ENCODE measurements around the gene PDCD10.

The PDCD10 gene

DNA sequence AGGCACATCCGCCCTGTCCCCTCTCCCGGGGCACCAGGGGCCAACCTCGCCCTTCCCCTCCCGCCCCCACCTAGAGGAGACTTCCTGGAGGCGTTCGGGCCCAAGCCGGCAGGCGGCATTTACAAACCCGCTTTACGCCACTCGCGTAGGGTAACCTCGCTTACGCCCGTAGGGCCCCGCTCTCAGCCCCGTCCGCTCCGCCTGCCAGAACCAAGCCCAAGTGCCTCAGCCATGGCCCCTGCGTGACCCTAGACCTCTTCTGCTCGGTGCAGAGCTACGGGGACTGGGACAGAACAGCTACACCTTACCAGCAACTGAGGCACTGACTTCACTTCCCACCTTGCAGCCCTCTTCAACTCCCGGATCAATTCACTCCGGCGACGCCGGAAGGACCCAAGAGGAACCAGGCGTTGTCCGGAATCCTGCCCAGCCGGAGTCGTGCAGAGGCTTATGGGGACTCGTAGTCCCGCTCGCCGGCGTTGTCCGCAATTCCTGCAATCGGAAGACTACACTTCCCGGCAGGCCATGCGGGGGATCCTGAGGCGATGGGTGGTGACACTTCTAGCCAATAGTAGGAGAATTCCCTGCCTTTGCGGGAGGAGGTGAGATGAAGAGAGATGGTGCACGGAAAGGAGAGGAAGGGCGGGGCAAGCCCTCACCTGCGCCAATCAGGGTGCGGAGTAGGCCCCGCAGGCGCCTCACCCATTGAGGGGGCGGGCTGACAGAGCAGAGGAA lies at the start of gene PDCD10 (continued):
- TF ChIP-seq, protein P1, sequence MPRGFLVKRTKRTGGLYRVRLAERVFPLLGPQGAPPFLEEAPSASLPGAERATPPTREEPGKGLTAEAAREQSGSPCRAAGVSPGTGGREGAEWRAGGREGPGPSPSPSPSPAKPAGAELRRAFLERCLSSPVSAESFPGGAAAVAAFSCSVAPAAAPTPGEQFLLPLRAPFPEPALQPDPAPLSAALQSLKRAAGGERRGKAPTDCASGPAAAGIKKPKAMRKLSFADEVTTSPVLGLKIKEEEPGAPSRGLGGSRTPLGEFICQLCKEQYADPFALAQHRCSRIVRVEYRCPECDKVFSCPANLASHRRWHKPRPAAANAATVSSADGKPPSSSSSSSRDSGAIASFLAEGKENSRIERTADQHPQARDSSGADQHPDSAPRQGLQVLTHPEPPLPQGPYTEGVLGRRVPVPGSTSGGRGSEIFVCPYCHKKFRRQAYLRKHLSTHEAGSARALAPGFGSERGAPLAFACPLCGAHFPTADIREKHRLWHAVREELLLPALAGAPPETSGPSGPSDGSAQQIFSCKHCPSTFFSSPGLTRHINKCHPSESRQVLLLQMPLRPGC (tag by site-specific recombination; IDR thresholded peaks at IDR 0.05), result no peak
- TF ChIP-seq OVOL3 (tag by site-specific recombination; IDR thresholded peaks at IDR 0.05) (no peak), ZNF221 (tag by site-specific recombination; IDR thresholded peaks at IDR 0.05; ENCODE audit: borderline replicate concordance) (no peak), KLF9 (tag by site-specific recombination; IDR thresholded peaks at IDR 0.05; ENCODE audit: low read depth) (no peak), ZNF157 (tag by site-specific recombination; IDR thresholded peaks at IDR 0.05) (no peak), ZFP41 (tag by site-specific recombination; IDR thresholded peaks at IDR 0.05; ENCODE audit: borderline replicate concordance) (no peak), ZNF48 (tag by site-specific recombination; IDR thresholded peaks at IDR 0.05) (no peak), ZNF423 (tag by site-specific recombination; IDR thresholded peaks at IDR 0.05) (no peak), ZNF404 (tag by site-specific recombination; IDR thresholded peaks at IDR 0.05) (no peak), ZNF23 (tag by site-specific recombination; IDR thresholded peaks at IDR 0.05; ENCODE audit: borderline replicate concordance) (no peak), ZNF335 (tag by site-specific recombination; conservative IDR thresholded peaks at IDR 0.05) (peak; percentile 95), ZNF510 (tag by site-specific recombination; IDR thresholded peaks at IDR 0.05; ENCODE audit: insufficient replicate concordance) (no peak), ZBTB21 (tag by site-specific recombination; IDR thresholded peaks at IDR 0.05) (no peak), ZNF660 (tag by site-specific recombination; IDR thresholded peaks at IDR 0.05) (peak; percentile 70), MZF1 (tag by site-specific recombination; IDR thresholded peaks at IDR 0.05; ENCODE audit: borderline replicate concordance) (no peak), ZNF366 (tag by site-specific recombination; conservative IDR thresholded peaks at IDR 0.05) (peak; percentile 93), ZSCAN30 (tag by site-specific recombination; IDR thresholded peaks at IDR 0.05) (no peak), ZNF155 (tag by site-specific recombination; IDR thresholded peaks at IDR 0.05) (no peak), PRDM1 (tag by site-specific recombination; IDR thresholded peaks at IDR 0.05) (no peak), KLF10 (tag by site-specific recombination; IDR thresholded peaks at IDR 0.05) (peak; percentile 90), ZNF324 (tag by site-specific recombination; IDR thresholded peaks at IDR 0.05) (no peak), CTCF (tag by site-specific recombination; IDR thresholded peaks at IDR 0.05) (no peak), ZNF488 (tag by site-specific recombination; IDR thresholded peaks at IDR 0.05) (no peak), IKZF3 (tag by site-specific recombination; IDR thresholded peaks at IDR 0.05) (peak; percentile 87), ZNF670 (tag by site-specific recombination; IDR thresholded peaks at IDR 0.05; ENCODE audit: low read depth) (no peak)
- TF ChIP-seq, protein P2, sequence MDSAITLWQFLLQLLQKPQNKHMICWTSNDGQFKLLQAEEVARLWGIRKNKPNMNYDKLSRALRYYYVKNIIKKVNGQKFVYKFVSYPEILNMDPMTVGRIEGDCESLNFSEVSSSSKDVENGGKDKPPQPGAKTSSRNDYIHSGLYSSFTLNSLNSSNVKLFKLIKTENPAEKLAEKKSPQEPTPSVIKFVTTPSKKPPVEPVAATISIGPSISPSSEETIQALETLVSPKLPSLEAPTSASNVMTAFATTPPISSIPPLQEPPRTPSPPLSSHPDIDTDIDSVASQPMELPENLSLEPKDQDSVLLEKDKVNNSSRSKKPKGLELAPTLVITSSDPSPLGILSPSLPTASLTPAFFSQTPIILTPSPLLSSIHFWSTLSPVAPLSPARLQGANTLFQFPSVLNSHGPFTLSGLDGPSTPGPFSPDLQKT (IDR thresholded peaks at IDR 0.05; ENCODE audit: borderline replicate concordance, low read depth, low read length), result no peak
- TF ChIP-seq, protein P3, sequence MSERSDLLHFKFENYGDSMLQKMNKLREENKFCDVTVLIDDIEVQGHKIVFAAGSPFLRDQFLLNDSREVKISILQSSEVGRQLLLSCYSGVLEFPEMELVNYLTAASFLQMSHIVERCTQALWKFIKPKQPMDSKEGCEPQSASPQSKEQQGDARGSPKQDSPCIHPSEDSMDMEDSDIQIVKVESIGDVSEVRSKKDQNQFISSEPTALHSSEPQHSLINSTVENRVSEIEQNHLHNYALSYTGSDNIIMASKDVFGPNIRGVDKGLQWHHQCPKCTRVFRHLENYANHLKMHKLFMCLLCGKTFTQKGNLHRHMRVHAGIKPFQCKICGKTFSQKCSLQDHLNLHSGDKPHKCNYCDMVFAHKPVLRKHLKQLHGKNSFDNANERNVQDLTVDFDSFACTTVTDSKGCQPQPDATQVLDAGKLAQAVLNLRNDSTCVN (tag by site-specific recombination; optimal IDR thresholded peaks at IDR 0.05), result no peak
- TF ChIP-seq, protein P4, sequence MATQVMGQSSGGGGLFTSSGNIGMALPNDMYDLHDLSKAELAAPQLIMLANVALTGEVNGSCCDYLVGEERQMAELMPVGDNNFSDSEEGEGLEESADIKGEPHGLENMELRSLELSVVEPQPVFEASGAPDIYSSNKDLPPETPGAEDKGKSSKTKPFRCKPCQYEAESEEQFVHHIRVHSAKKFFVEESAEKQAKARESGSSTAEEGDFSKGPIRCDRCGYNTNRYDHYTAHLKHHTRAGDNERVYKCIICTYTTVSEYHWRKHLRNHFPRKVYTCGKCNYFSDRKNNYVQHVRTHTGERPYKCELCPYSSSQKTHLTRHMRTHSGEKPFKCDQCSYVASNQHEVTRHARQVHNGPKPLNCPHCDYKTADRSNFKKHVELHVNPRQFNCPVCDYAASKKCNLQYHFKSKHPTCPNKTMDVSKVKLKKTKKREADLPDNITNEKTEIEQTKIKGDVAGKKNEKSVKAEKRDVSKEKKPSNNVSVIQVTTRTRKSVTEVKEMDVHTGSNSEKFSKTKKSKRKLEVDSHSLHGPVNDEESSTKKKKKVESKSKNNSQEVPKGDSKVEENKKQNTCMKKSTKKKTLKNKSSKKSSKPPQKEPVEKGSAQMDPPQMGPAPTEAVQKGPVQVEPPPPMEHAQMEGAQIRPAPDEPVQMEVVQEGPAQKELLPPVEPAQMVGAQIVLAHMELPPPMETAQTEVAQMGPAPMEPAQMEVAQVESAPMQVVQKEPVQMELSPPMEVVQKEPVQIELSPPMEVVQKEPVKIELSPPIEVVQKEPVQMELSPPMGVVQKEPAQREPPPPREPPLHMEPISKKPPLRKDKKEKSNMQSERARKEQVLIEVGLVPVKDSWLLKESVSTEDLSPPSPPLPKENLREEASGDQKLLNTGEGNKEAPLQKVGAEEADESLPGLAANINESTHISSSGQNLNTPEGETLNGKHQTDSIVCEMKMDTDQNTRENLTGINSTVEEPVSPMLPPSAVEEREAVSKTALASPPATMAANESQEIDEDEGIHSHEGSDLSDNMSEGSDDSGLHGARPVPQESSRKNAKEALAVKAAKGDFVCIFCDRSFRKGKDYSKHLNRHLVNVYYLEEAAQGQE (tag by site-specific recombination; IDR thresholded peaks at IDR 0.05), result no peak
- TF ChIP-seq, protein P5, sequence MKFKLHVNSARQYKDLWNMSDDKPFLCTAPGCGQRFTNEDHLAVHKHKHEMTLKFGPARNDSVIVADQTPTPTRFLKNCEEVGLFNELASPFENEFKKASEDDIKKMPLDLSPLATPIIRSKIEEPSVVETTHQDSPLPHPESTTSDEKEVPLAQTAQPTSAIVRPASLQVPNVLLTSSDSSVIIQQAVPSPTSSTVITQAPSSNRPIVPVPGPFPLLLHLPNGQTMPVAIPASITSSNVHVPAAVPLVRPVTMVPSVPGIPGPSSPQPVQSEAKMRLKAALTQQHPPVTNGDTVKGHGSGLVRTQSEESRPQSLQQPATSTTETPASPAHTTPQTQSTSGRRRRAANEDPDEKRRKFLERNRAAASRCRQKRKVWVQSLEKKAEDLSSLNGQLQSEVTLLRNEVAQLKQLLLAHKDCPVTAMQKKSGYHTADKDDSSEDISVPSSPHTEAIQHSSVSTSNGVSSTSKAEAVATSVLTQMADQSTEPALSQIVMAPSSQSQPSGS (tag by site-specific recombination; IDR thresholded peaks at IDR 0.05; ENCODE audit: low read depth), result no peak
